Upper lobe of left lung (tissue), 6 donors: Measurements from ENCODE around the gene MAP2K5. TPM values are rescaled to one million over a fixed set of nuclear protein-coding genes. Genes with fewer than 3 reads are reported as not detected.

Experiments used
- ATAC-seq, 2 donors: fragments of 200-7000 bp; cut with Tn5 transposase; one replicate each; pipeline ENCODE4 v1.9.1; 2022; ENCODE audit warnings: mild to moderate bottlenecking in 2 of 2, moderate library complexity in 2 of 2; ENCODE audit not compliant: low FRiP score in 2 of 2
- DNase-seq, 2 donors: peaks; one replicate each; pipeline ENCODE4 v3.0.0-alpha.2; 2019 to 2020
- H3K27ac ChIP-seq, 4 donors: fragments of 200-600 bp; sonication (generic); one replicate each; pipeline ENCODE4 v1.5.1; 2016 to 2019
- H3K27me3 ChIP-seq, 4 donors: fragments of 200-600 bp; sonication (generic); one replicate each; pipeline ENCODE4 v1.5.1; 2017 to 2019
- H3K36me3 ChIP-seq, 4 donors: fragments of 200-600 bp; sonication (generic); one replicate each; pipeline ENCODE4 v1.5.1; 2016 to 2019
- H3K4me1 ChIP-seq, 4 donors: fragments of 200-600 bp; sonication (generic); one replicate each; pipeline ENCODE4 v1.5.1; 2018 to 2019
- H3K4me3 ChIP-seq, 4 donors: fragments of 200-600 bp; sonication (generic); one replicate each; pipeline ENCODE4 v1.5.1; 2017 to 2019; ENCODE audit warnings: mild to moderate bottlenecking in 2 of 4, moderate library complexity in 1 of 4
- H3K9me3 ChIP-seq, 4 donors: fragments of 200-600 bp; sonication (generic); one replicate each; pipeline ENCODE4 v1.5.1; 2018 to 2019
- CTCF ChIP-seq, 6 experiments: fragments of 450-650 bp in 4 of 6; fragments of 200-600 bp in 2 of 6; sonication (generic) in 2 of 6; IDR thresholded peaks; one replicate each; pipeline ENCODE4 v1.5.1; 2016 to 2019; ENCODE audit warnings: antibody characterized with exemption in 6 of 6
- EP300 ChIP-seq, 4 donors: sonication (generic); formaldehyde crosslinking; IDR thresholded peaks; one replicate each; pipeline ENCODE4 v1.5.1; 2017; ENCODE audit warnings: antibody characterized with exemption in 4 of 4, control low read depth in 2 of 4
- POLR2A ChIP-seq, 4 donors: fragments of 450-650 bp; IDR thresholded peaks; one replicate each; pipeline ENCODE4 v1.5.1; 2016 to 2017; ENCODE audit warnings: antibody characterized with exemption in 4 of 4, mild to moderate bottlenecking in 2 of 4
- POLR2AphosphoS5 ChIP-seq, 2 donors: sonication (generic); formaldehyde crosslinking; IDR thresholded peaks; one replicate each; pipeline ENCODE4 v1.5.1; 2017; ENCODE audit warnings: antibody characterized with exemption in 2 of 2
- WGBS, 2 donors: methylation state at CpG; one replicate each; pipeline ENCODE4 v1.1.5; 2017 to 2018; 5-methylcytosine and 5-hydroxymethylcytosine counted together
- total RNA-seq, 6 donors: library from RNA; depleted of rRNA in 4 of 6; stranded (reverse); fragments of >200 nt in 4 of 6; gene quantifications; one replicate each; pipeline versions ENCODE4 v1.1.0 to v1.2.1, GENCODE V29; 2016 to 2021
- donor health status: DM: no; HTN: no; CAD: no; lungs with moderate emphysema.
- donor health status: DM: no; HTN: yes; CAD: no; lungs with severe emphysema.

Gene MAP2K5
- total RNA-seq, 6 donors from 2014 or later, result 7.8 to 25.6 (median 16.0) TPM

DNA sequence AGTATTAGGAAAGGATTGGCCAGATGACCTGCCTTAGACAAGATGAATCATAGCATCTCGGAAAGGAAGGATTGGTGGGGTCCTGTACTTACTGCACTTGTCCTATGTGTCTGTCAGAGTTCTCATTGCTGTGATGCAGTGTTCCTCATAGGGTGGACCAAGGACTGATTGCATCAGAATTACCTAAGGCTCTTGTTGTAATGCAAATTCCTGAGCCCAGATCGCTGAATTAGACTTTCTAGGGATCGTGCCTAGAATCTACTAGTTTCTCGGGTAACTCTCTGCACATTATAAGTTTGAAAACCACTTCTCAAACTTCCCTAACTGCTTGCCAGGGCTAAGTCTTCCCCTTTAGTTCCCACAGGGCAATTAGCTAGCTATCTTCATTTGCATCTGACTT, 207.9 kb downstream of the MAP2K5 start:
- Histone ChIP-seq H3K9me3 (no peaks in the 10 kb centered on the region), H3K27me3 (no peaks in the 10 kb centered on the region), H3K27ac (no peak overlapping the region), H3K4me3 (no peak overlapping the region), H3K4me1 (peaks cover 2 to 15% (median 9%) of the 10 kb centered on the region in 4 donors), H3K36me3 (peaks cover 0 to 3% (median 0%) of the 10 kb centered on the region in 4 donors)
- TF ChIP-seq POLR2A (IDR thresholded peaks at IDR 0.05) (no peak), EP300 (IDR thresholded peaks at IDR 0.05) (no peak), CTCF (IDR thresholded peaks at IDR 0.05) (no peak), POLR2AphosphoS5 (IDR thresholded peaks at IDR 0.05) (no peak)
- 81 to 91% methylated on average over 4 of the region's 4 CpGs for WGBS, 2 donors
- ATAC-seq (no peak), DNase-seq (no peak)

GRCh38 chr15:67753891-67754290, 211.4 kb downstream of the MAP2K5 start:
- no peak overlapping the region for H3K4me3 ChIP-seq

GRCh38 chr15:67755264-67755663, 212.8 kb downstream of the MAP2K5 start:
- no peaks in the 10 kb centered on the region for H3K4me1 ChIP-seq
- no peak overlapping the region for H3K27ac ChIP-seq
- H3K27me3 ChIP-seq, result no peaks in the 10 kb centered on the region
- no peaks in the 10 kb centered on the region for H3K9me3 ChIP-seq
- 76 to 87% methylated on average over 1 of the region's 1 CpG for WGBS, 2 donors
- DNase-seq, result no peak
- no peak overlapping the region for H3K4me3 ChIP-seq
- ATAC-seq, result no peak
- H3K36me3 ChIP-seq, result no peaks in the 10 kb centered on the region
- TF ChIP-seq POLR2A (IDR thresholded peaks at IDR 0.05) (no peak), CTCF (IDR thresholded peaks at IDR 0.05) (no peak), EP300 (IDR thresholded peaks at IDR 0.05) (no peak), POLR2AphosphoS5 (IDR thresholded peaks at IDR 0.05) (no peak)

More at GRCh38 chr15:67753891-67754290, 211.4 kb downstream of the MAP2K5 start:
- Histone ChIP-seq H3K36me3 (no peaks in the 10 kb centered on the region), H3K27ac (no peak overlapping the region), H3K4me1 (no peaks in the 10 kb centered on the region), H3K27me3 (no peaks in the 10 kb centered on the region), H3K9me3 (no peaks in the 10 kb centered on the region)
- WGBS, 2 donors, result 83 to 87% methylated on average over 3 of the region's 3 CpGs
- no peak for TF ChIP-seq EP300 (IDR thresholded peaks at IDR 0.05)
- TF ChIP-seq POLR2A (IDR thresholded peaks at IDR 0.05), result no peak
- no peak for TF ChIP-seq POLR2AphosphoS5 (IDR thresholded peaks at IDR 0.05)
- no peak for TF ChIP-seq CTCF (IDR thresholded peaks at IDR 0.05)
- DNase-seq, result no peak
- no peak for ATAC-seq

DNA sequence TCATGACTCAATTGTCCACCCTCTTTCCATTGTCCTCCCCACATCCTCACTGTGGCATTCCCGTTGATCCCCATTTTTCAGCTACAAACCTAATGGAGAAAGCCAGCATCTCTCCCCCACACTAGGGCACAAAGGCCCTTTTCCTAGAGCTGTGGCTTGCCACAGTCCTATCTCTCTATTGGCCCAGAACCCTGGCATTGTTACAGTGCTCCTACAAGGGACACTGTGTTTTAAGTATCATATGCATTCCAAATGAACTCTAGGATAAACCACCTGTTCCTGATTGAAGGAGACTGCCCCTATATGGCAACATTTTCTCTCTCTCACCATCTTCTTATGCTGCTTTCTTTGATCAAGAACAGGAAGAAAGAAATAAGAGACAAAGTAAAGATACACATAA, 213.4 kb downstream of the MAP2K5 start:
- Histone ChIP-seq H3K36me3 (no peaks in the 10 kb centered on the region), H3K4me1 (no peaks in the 10 kb centered on the region), H3K4me3 (no peak overlapping the region), H3K27ac (no peak overlapping the region), H3K9me3 (no peaks in the 10 kb centered on the region), H3K27me3 (no peaks in the 10 kb centered on the region)
- ATAC-seq, result no peak
- 88 to 96% methylated on average over 1 of the region's 1 CpG for WGBS, 2 donors
- DNase-seq, result no peak
- no peak for TF ChIP-seq CTCF (IDR thresholded peaks at IDR 0.05)
- no peak for TF ChIP-seq POLR2AphosphoS5 (IDR thresholded peaks at IDR 0.05)
- no peak for TF ChIP-seq POLR2A (IDR thresholded peaks at IDR 0.05)
- no peak for TF ChIP-seq EP300 (IDR thresholded peaks at IDR 0.05)

- WGBS, 2 donors, result 89 to 90% methylated on average over 7 of the region's 7 CpGs
- DNase-seq (no peak), ATAC-seq (no peak)
- Histone ChIP-seq H3K9me3 (no peaks in the 10 kb centered on the region), H3K4me1 (no peaks in the 10 kb centered on the region), H3K27ac (no peak overlapping the region), H3K4me3 (no peak overlapping the region), H3K36me3 (no peaks in the 10 kb centered on the region), H3K27me3 (no peaks in the 10 kb centered on the region)
- TF ChIP-seq EP300 (IDR thresholded peaks at IDR 0.05) (no peak), POLR2AphosphoS5 (IDR thresholded peaks at IDR 0.05) (no peak), CTCF (IDR thresholded peaks at IDR 0.05) (no peak), POLR2A (IDR thresholded peaks at IDR 0.05) (no peak)
Observed at GRCh38 chr15:67758619-67759300, 216.3 kb downstream of the MAP2K5 start.
